Natural killer cell treated with Interleukin-12 subunit alpha and Interleukin-12 subunit beta and Interleukin-15 and Interleukin-18, amount 100 ng/mL, for 72 hours (primary cell): Measurements from ENCODE around the gene PPY. TPM values are rescaled to one million over a fixed set of nuclear protein-coding genes. Genes with fewer than 3 reads are reported as not detected.

Source experiments
- ATAC-seq, 2 donors: fragments of 150-1000 bp; cut with Tn5 transposase in 1 of 2; sonication (Bioruptor Pico), chemical (Tn5 transposase) in 1 of 2; 2 replicates each; pipeline ENCODE4 v1.10.0; 2021
- DNase-seq: peaks from one replicate; pipeline ENCODE4 v3.0.0; 2022; ENCODE audit warnings: low spot score
- H3K27ac Mint-ChIP-seq, 2 donors: 1 replicate in 1 of 2; 2 replicates in 1 of 2; pipeline ENCODE4 v1.8.0; 2022; ENCODE audit warnings: mixed read lengths in 2 of 2, mild to moderate bottlenecking in 1 of 2, moderate library complexity in 1 of 2
- H3K27me3 Mint-ChIP-seq, 2 donors: 1 replicate in 1 of 2; 2 replicates in 1 of 2; pipeline ENCODE4 v1.8.0; 2022; ENCODE audit warnings: mixed read lengths in 2 of 2
- H3K36me3 Mint-ChIP-seq: one replicate; pipeline ENCODE4 v1.8.0; 2022; ENCODE audit warnings: mixed read lengths
- H3K4me1 Mint-ChIP-seq, 2 donors: 1 replicate in 1 of 2; 2 replicates in 1 of 2; pipeline ENCODE4 v1.8.0; 2022; ENCODE audit warnings: low read depth in 2 of 2, mixed read lengths in 2 of 2, mild to moderate bottlenecking in 1 of 2
- H3K4me3 Mint-ChIP-seq: one replicate; pipeline ENCODE4 v1.8.0; 2022; ENCODE audit warnings: mixed read lengths
- H3K9me3 Mint-ChIP-seq: 2 replicates; pipeline ENCODE4 v1.8.0; 2022; ENCODE audit warnings: mixed read lengths
- total RNA-seq, 2 donors: library from RNA; stranded (reverse); gene quantifications; one replicate each; pipeline ENCODE4 v1.2.3, GENCODE V29; 2022

Gene PPY
- total RNA-seq, 2 donors from 2014 or later = not detected

GRCh38 chr17:43915559-43915958 lies 26.7 kb downstream of the PPY start:
- Mint-ChIP-seq H3K36me3 (no peaks in the 10 kb centered on the region), H3K4me1 (peaks cover 0 to 4% of the 10 kb centered on the region in 2 donors), H3K27me3 (no peaks in the 10 kb centered on the region), H3K4me3 (no peak overlapping the region), H3K27ac (no peak overlapping the region), H3K9me3 (no peaks in the 10 kb centered on the region)
- DNase-seq = no peak
- ATAC-seq = no peak

GRCh38 chr17:43914451-43914850 lies 27.8 kb downstream of the PPY start:
- ATAC-seq = no peak
- Mint-ChIP-seq H3K27ac (no peak overlapping the region), H3K27me3 (no peaks in the 10 kb centered on the region), H3K9me3 (no peaks in the 10 kb centered on the region), H3K4me1 (peaks cover 0 to 4% of the 10 kb centered on the region in 2 donors), H3K36me3 (no peaks in the 10 kb centered on the region), H3K4me3 (no peak overlapping the region)
- no peak for DNase-seq

- ATAC-seq (peak; percentile 13 to 25), DNase-seq (no peak)
- H3K9me3 Mint-ChIP-seq = no peaks in the 10 kb centered on the region
- H3K36me3 Mint-ChIP-seq = no peaks in the 10 kb centered on the region
- no peaks in the 10 kb centered on the region for H3K4me1 Mint-ChIP-seq
- no peak overlapping the region for H3K4me3 Mint-ChIP-seq
- no peaks in the 10 kb centered on the region for H3K27me3 Mint-ChIP-seq
- no peak overlapping the region for H3K27ac Mint-ChIP-seq
Measured at GRCh38 chr17:43913584-43913983, 28.7 kb downstream of the PPY start.

- H3K9me3 Mint-ChIP-seq = no peaks in the 10 kb centered on the region
- H3K4me3 Mint-ChIP-seq = no peak overlapping the region
- no peaks in the 10 kb centered on the region for H3K27me3 Mint-ChIP-seq
- no peaks in the 10 kb centered on the region for H3K4me1 Mint-ChIP-seq
- H3K36me3 Mint-ChIP-seq = no peaks in the 10 kb centered on the region
- DNase-seq (no peak), ATAC-seq (peak; percentile 31 to 32)
- no peak overlapping the region for H3K27ac Mint-ChIP-seq
Measured at GRCh38 chr17:43912635-43913304, 29.5 kb downstream of the PPY start.

- no peaks in the 10 kb centered on the region for H3K9me3 Mint-ChIP-seq
- H3K4me1 Mint-ChIP-seq = peaks cover 0 to under 1% of the 10 kb centered on the region in 2 donors
- H3K36me3 Mint-ChIP-seq = no peaks in the 10 kb centered on the region
- no peak for ATAC-seq
- DNase-seq = no peak
- H3K4me3 Mint-ChIP-seq = no peak overlapping the region
- H3K27me3 Mint-ChIP-seq = no peaks in the 10 kb centered on the region
- no peak overlapping the region for H3K27ac Mint-ChIP-seq
Measured at GRCh38 chr17:43911904-43912303, 30.4 kb downstream of the PPY start.

- peaks cover under 1 to 3% of the 10 kb centered on the region in 2 donors for H3K27me3 Mint-ChIP-seq
- ATAC-seq (no peak), DNase-seq (no peak)
- H3K4me1 Mint-ChIP-seq = peaks cover 0 to 6% of the 10 kb centered on the region in 2 donors
- no peak overlapping the region for H3K4me3 Mint-ChIP-seq
- no peaks in the 10 kb centered on the region for H3K36me3 Mint-ChIP-seq
- no peaks in the 10 kb centered on the region for H3K9me3 Mint-ChIP-seq
- no peak overlapping the region for H3K27ac Mint-ChIP-seq
Measured at GRCh38 chr17:43909537-43910231, 32.6 kb downstream of the PPY start.

- Mint-ChIP-seq H3K4me3 (no peak overlapping the region), H3K4me1 (peaks cover 0 to 6% of the 10 kb centered on the region in 2 donors), H3K27ac (no peak overlapping the region), H3K9me3 (no peaks in the 10 kb centered on the region), H3K27me3 (peaks cover 7 to 9% of the 10 kb centered on the region in 2 donors), H3K36me3 (no peaks in the 10 kb centered on the region)
- DNase-seq (no peak), ATAC-seq (no peak)
Measured at GRCh38 chr17:43907998-43908721, 34.1 kb downstream of the PPY start.

- peak; percentile 55 to 56 for ATAC-seq
- Mint-ChIP-seq H3K36me3 (no peaks in the 10 kb centered on the region), H3K9me3 (no peaks in the 10 kb centered on the region), H3K27me3 (peaks cover 7 to 9% of the 10 kb centered on the region in 2 donors), H3K27ac (no peak within 1 kb of the TSS), H3K4me3 (peak within 1 kb of the TSS; percentile 58), H3K4me1 (peaks cover 0 to 6% of the 10 kb centered on the region in 2 donors)
- DNase-seq = no peak
Measured at GRCh38 chr17:43907425-43907981, 34.8 kb downstream of the PPY start, which contains the start of gene MPP2. MPP2 (minus strand) TSS chr17:43907536; CDS start chr17:43904460, 3,076 bp downstream.

- Mint-ChIP-seq H3K4me3 (peak overlapping the region; percentile 58), H3K4me1 (peaks cover 0 to 6% of the 10 kb centered on the region in 2 donors), H3K27ac (no peak overlapping the region), H3K9me3 (no peaks in the 10 kb centered on the region), H3K27me3 (peaks cover 7 to 9% of the 10 kb centered on the region in 2 donors), H3K36me3 (no peaks in the 10 kb centered on the region)
- no peak for ATAC-seq
- DNase-seq = no peak
Measured at GRCh38 chr17:43906951-43907424, 35.3 kb downstream of the PPY start.

- peak overlapping the region; percentile 58 for H3K4me3 Mint-ChIP-seq
- no peaks in the 10 kb centered on the region for H3K9me3 Mint-ChIP-seq
- ATAC-seq (no peak), DNase-seq (no peak)
- H3K36me3 Mint-ChIP-seq = no peaks in the 10 kb centered on the region
- H3K4me1 Mint-ChIP-seq = peaks cover 0 to 9% of the 10 kb centered on the region in 2 donors
- H3K27me3 Mint-ChIP-seq = peaks cover 7 to 12% of the 10 kb centered on the region in 2 donors
- no peak overlapping the region for H3K27ac Mint-ChIP-seq
Measured at GRCh38 chr17:43905985-43906852, 36.1 kb downstream of the PPY start.

- Mint-ChIP-seq H3K36me3 (no peaks in the 10 kb centered on the region), H3K4me3 (no peak overlapping the region), H3K27ac (no peak overlapping the region), H3K9me3 (no peaks in the 10 kb centered on the region), H3K27me3 (peaks cover 7 to 16% of the 10 kb centered on the region in 2 donors), H3K4me1 (peaks cover 0 to 13% of the 10 kb centered on the region in 2 donors)
- DNase-seq (no peak), ATAC-seq (no peak)
Measured at GRCh38 chr17:43905400-43905984, 36.8 kb downstream of the PPY start.

- Mint-ChIP-seq H3K27me3 (peaks cover 18 to 21% of the 10 kb centered on the region in 2 donors), H3K4me1 (peaks cover 0 to 13% of the 10 kb centered on the region in 2 donors), H3K9me3 (no peaks in the 10 kb centered on the region), H3K36me3 (no peaks in the 10 kb centered on the region), H3K27ac (no peak overlapping the region), H3K4me3 (no peak overlapping the region)
- no peak for ATAC-seq
- no peak for DNase-seq
Measured at GRCh38 chr17:43901861-43902589, 40.3 kb downstream of the PPY start.
